Pons (tissue), 1 donor: Measurements from ENCODE around the gene BARHL2.

Experiments used
- DNase-seq: peaks from one replicate; pipeline ENCODE4 v3.0.0-alpha.2; 2016; ENCODE audit warnings: low spot score

BARHL2 gene

GRCh38 chr1:90716552-90717355, at the start of gene BARHL2:
BARHL2 (minus strand) TSS chr1:90717302; CDS start chr1:90717195, 107 bp downstream.
- DNase-seq, result no peak

DNA sequence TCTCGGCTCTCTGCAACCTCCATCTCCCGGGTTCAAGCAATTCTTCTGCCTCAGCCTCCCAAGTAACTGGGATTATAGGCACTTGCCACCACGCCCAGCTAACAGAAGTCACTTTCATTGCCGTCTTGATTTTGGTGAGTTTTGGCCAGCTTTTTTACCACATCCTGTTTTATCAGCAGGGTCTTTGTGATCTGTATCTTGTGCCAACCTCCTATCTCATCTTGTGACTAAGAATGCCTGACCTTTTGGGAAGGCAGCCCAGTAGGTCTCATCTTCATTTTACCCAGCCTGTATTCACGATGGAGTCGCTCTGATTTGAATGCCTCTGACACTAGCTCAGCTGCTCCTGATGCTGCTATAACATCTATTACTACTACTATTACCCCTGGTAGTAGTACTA, 46.8 kb upstream of the BARHL2 start:
- no peak for DNase-seq

DNA sequence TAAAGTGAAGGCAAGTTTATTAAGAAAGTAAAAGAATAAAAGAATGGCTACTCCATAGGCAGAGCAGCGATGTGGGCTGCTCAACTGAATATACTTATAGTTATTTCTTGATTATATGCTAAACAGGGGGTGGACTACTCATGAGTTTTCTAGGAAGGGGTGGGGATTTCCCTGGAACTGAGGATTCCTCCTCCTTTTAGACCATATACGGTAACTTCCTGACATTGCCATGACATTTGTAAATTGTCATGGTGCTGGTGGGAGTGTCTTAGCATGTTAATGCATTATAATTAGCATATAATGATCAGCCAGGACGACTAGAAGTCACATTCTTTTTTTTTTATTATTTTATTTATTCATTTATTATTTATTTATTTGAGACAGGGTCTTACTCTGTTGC, 46.4 kb upstream of the BARHL2 start:
- DNase-seq, result no peak

- DNase-seq, result no peak
Measured at GRCh38 chr1:90761781-90762589, 44.9 kb upstream of the BARHL2 start.

DNA sequence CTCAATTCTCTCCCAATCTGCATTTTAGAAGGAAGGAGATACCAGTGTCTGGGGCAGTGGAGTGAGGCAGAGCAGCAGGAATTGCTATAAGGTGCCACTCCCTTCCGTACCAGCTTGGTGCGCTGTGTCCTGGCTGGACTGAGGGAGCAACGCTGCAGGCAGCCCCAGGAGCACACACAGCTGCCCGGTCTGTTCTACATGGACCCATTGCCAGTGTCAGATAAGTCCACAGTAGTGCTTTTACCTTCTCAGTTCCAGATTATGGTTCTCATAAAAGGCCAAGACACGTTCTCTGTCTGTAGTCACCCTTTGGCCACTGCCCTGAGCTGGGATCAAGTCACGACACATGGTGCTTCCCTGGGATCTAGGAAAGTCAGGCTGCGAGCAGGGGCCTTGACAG, 44.1 kb upstream of the BARHL2 start:
- DNase-seq, result no peak

DNA sequence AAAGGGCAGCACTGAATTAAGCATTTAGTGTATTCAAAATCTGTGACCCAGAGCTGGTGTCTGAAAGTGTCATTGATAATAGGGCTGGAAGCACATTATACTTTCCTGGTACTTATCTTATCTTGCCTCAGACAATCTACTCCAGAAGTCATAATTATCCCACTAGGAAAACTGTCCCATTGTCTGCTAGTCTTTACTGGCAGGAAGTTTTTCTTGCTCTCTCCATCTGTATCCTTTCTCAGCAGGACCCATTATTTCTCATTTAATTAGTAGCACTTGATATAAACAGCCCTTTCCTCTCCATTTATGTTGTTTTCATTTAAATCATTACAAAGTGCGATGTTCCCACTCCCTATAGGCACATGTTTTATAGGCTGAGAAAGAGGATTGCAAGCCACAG, 36.5 kb upstream of the BARHL2 start:
- no peak for DNase-seq

GRCh38 chr1:90748668-90749067, 31.6 kb upstream of the BARHL2 start:
- DNase-seq, result no peak

- no peak for DNase-seq
Measured at GRCh38 chr1:90746857-90747256, 29.8 kb upstream of the BARHL2 start.

GRCh38 chr1:90745972-90746371, 28.9 kb upstream of the BARHL2 start:
- no peak for DNase-seq

DNA sequence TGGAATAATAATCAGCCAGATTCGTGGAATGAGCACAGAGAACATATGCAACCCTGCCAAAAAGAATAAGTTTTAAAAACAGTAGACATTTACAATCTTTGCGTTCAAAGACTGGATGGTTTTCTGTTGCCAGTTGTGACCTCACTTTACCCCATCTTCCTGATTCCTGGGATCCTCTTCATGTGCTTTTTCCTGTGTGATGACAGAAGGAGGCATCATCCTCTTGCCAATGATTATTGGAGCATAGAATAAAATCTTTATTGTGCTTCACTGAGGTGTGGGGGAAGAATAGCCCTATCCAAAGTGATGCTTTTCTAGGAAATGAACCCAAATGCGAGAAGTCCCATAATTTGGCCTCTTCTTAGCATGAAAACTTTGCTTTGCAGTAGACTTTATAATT, 15.0 kb upstream of the BARHL2 start:
- DNase-seq, result no peak

DNA sequence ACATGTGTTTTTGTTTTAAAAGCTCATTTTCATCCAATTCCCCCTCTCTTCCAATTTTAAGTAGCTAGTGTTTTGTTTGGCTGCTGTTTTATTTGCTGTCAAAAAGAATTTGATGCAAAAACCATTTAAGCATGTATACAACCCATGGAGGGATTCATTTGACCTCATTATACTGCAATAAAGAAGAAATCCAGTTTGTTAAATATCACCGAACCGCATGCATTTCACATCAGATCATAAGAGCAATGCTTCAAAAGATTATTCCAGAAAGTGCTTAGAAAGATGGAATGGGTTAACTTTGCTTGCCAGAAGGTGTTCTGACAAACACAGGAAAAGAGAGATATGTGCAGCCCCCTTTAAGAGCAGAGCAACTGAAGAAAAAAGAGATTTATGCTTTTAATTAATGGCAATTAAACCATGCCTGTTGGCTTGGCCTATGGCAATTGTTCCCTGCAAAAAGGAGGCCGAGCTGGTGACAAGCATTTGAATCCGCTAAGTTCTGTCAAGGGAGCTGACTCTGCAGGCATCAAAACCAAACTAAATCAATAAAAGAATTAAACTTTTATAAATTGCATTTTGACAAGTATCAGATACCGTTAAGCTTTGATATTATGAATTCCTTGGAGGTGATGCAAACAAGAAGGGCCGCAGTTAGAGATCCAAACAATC, 14.4 kb upstream of the BARHL2 start:
- DNase-seq, result no peak

DNA sequence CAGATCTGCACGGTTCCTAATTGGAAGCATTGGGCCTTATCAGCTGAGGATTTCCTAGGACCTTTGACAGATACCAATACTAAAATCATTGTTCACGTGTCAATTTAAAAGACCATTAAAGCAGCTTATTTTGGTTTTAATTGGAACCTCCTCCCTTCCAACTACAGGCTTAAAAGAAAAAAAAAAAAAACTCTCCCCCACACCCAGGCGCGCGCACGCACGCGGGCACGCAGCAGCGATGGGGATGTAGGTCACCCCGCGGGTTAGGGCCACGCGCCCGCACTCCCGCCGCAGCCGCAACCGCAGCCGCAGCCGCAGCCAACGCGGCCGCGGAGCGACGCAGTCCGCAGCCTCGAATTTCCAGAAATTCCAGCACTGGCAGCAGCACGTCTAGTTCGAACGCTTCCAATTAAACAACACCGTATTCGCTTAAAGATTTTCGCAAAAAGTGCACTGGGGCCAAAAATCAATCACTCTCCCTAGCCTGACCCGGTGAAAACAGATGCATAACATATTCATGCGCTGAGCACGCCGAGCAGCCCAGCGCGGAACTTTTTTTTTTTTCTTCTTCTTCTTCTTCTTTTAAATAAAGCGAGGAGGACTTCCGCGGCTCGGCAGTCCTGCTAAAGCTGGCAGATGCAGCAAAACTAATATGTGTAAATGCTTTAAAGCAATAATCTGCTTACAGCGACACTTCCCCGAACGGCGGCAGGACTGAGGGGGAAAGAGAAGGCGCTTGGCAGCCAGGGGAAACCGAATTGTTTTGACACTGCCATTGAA, 13.3 kb upstream of the BARHL2 start:
- no peak for DNase-seq

DNA sequence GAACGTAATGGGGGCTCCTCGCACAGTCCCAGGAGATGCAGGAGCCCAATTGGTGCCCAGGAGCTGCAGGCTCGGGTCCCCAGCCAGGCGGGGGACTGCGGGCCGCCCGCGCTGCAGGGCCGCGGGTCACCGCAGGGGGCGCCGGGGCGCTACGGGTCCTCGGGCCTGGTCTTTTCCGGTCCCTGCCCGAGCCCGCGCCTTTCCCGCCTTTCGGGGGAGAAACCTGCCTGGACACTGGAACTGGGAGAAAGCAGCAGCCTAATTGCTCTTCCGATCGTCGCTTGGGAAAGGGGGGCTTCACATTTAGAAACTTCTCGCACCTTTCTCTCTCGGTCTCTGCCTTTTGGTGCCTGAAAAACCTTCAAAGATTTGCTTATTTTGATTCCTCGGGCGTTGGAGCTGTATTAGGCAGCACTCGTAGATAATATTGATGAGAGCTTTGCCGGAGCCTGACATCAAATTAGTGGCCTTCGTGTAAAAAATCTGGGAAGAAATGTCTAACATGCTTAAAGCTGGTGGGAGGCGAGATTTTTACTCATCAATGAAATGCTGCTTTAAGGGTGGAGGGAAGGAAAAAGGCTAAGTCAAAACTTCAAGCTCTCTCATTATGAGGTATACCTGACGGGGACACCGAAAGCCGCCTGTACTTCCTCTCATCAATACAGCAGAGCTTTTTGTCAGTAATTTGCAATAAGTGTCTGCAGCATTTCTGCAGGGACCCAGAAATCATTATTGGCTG, 12.6 kb upstream of the BARHL2 start:
- no peak for DNase-seq

DNA sequence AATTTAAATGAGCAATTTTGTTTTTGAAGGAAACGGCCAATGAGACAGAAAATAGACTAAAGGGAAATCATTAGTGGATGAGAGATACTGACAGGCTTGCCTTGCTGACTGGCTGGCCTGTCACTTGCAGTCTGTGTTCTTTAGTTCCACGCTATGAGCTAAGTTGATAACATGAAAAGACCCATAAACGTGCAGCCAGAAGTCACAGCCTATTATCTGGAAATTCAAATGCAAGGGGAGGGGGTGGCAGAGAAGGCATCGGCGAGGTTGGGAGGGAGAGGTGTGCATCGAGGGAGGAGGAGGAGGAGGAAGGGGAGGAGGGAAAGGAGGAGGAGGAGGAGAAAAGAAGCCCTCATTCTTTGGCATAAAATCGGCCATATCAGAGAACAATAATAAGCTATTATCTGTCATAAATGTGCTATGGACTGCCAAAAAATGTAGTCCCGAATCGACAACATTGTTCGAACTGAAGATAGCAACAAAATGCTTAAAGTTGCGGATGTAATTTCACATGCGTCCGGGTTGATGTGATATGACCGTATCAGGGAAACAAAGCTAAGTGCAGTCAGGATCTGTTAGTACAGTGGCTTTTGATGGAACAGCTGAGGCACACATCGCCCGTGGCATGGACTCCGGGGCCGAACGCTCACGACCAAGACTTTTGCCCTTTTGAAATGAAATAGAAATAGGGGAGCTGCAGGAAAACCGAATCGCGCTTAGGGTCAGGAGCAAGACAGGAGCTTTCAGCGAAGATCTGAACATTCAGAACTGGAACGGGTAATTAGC, 11.6 kb upstream of the BARHL2 start:
- DNase-seq, result no peak

DNA sequence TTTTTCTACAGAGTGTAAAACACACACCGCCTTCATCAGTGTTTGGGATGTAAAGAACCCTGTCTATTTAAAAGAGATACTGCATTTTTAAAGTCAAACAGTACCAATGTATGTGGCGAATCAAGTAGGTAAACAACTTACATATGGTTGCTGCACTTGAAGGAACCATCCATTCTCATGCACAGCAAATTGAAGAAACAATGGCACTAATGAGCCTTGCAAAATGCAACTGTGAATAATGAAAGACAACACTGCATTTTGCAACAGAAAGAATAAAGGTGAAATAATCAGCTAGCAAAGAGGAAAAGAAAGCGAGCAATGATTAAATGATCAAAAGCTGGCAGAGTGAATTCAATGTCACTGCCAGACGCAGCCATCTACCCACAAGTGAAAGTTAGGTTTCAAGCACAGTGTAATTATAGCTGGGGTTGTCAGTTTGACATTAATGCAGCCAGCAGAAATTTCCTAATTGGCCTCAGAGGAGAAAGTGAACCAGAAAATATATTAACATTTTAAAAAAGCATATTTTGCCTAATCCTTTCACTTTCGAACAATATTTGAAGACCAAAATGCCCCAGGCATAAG, 10.9 kb upstream of the BARHL2 start:
- DNase-seq, result no peak

- no peak for DNase-seq
Measured at GRCh38 chr1:90726986-90727480, 9.9 kb upstream of the BARHL2 start.

DNA sequence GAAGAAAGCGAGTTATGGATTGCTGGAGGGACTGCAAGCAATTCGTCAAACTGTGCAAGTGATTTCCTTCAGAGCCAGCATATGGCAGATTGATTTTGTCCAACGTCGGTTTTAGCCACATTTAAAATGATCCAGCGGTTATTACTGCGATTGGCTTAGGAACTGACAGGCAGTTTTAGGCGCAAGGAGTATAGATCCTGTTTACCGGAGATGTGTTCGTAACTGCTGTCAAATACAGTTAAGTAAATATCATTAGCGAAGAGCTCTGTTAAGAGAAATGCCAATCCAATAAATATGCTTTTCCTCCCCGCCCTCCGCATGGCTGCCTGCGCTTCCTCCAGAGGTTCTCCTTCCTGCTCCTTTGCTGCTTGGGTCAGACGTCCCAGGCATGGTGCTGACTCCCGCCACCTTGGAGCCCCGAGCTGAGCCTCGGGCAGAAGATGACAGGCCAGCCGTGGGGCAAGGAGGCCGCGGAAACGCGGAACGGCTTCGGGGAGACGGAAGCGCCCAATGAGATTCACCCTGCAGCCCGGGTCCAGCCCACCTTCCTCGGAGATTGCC, 9.4 kb upstream of the BARHL2 start:
- no peak for DNase-seq

- DNase-seq, result no peak
Measured at GRCh38 chr1:90725657-90726424, 8.7 kb upstream of the BARHL2 start.
